GM18517 (cell line): ENCODE results near the gene ADGRB2.
"Not testable (repeated sequence)": the region's sequence is repeated elsewhere in the genome, so short reads cannot be mapped to it uniquely, and the experiment has no call there.

ENCODE experiments used
- ATAC-seq: cut with Tn5 transposase; IDR thresholded peaks from one replicate; pipeline ENCODE4 v1.9.1; 2021; ENCODE audit warnings: mild to moderate bottlenecking, moderate library complexity; ENCODE audit not compliant: unreplicated experiment

Gene ADGRB2

DNA sequence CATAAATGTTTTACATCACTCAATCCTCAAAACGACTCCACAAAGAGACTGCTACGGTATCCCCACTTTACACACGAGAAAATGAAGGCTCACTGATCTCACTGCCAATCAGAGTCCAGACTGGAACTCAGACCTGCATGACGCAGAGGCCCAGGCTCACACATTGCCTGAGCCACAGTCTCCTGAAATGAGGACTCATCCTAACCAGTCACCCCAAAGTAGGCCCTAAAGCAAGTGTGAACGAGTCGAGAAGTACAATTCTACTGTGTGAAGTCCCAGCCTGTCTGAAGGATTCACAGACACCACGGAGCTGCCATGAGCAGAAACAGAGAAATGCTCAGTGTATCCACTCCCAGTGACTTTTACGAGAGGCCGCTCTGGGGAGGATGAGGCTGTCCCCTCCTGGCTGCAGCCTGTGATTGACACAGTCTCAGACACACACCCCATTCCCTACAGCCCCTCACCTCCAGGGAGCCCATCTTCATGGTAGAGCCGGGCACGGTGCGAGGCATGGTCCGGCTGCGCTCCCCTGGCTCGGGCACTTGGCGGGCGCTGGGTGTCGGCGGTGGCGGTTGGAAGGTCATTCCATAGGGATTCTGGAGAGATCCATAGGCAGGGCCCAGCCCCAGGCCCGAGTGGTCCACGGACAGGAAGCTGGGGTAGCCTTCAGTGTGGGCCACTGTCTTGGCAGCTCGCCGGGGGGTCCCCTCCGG lies 33.6 kb downstream of the ADGRB2 start:
- ATAC-seq = no peak

DNA sequence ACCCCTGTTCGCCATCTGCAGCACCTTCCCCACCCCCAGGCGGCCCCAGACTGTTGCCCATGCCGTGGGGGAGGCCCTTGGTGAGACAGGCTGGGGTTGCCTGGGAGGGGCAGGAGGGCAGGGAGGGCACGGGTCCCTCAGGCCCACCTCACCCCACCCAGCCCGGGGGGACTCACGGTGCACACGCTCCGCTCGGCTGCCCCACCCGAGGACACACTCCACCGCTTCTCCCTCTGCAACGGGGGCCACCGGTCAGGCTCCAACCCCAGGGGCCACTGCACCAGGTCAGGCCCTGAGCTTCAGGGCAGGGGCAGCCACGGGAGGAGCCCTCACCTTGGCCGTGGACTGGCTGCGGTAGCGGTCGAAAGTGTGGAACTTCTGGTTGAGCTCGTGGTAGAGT lies 36.3 kb downstream of the ADGRB2 start:
- ATAC-seq = no peak

DNA sequence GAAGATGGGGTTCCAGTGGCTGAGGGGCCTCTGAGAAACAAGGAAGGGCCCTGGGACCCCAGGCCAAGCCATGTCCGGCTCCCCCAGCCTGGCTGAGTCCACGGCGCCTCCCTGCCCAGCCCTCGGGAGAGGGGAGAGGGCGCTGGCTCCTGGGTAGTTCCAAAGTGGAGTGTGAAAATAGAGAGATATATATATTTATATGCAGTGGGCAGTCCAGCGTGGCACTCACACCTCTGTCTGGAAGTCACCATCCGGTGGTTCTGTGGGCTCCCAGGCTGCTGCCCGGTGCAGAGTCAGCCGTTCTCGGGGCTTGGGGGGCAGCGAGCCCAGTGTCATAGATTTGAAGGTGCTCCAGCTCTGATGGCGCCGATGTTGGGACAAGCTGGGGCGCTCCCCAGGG lies 36.9 kb downstream of the ADGRB2 start:
- ATAC-seq = no peak

DNA sequence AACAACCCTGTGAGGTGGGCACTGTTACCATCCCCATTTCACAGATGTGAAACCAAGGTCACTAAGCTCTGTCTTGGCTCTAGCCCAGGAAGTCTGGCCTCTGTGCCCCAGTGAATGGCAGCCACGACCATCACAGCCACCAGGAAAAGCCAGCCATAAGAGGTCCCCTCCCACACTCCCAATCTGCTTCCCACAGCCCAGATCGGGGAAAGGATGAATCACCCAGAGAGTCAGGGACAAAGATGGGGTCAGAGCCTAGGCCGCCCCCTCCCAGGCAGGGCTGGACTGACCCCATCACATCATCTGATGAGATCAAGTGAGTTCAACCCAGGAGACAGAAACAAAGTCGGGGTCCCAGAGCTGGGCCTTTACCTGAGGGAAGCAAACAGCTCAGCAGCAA lies 37.4 kb downstream of the ADGRB2 start:
- no peak for ATAC-seq

DNA sequence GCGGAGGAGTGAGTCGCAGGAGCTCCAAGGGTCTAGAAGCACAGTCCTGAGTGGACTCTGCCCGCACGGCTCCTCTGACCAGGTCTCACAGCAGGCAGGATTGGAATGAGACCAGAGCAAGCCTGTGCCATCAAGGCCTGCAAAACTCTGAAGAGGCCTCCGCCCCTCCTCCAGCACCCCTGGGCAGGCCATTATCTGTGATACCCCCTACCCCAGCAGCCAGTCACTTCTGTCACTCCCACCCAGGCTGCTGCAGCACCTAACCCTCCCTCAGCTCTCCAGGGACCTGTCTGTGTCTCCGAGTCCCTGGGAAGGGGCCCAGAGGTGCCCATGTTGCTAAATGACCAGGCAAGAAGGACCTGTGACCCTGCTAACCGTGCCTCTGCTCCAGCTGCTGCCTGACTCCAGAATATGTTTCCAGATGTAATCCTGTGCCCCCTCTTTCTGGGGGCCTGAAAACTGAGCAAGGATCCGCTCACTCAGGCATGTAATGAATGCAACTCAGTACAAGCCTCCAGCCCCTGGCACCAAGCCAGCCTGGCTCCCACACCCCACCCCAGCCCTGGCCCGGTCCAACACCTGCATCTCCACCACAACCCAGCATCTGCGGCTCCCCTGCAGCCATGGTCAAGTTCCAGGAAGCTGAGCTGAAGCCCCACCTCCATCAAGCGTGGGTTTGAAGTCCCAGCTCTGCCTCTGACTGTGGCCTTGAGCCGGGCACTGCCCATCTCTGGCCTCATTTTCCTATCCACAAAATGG lies 38.2 kb downstream of the ADGRB2 start:
- ATAC-seq = no peak

DNA sequence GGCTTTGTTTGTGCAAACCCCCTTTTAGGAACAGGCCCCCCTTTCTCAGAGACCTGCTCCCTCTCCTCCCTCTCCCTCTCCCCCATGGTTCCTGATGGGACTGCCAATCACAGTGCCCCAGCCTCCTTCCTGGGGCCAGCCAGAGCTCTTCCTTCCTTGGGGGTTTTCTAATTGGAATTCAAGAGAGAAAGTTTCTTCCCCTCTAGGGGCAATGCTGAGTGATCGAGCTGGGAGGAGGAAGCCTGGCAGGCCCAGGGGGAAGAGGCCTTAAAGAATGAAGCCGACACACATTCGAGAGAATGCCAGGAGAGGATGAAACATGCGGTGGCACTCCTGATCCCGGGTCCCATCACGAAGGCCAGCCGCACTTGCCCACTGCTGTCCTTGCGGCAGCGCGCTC lies 39.0 kb downstream of the ADGRB2 start:
- ATAC-seq = no peak

DNA sequence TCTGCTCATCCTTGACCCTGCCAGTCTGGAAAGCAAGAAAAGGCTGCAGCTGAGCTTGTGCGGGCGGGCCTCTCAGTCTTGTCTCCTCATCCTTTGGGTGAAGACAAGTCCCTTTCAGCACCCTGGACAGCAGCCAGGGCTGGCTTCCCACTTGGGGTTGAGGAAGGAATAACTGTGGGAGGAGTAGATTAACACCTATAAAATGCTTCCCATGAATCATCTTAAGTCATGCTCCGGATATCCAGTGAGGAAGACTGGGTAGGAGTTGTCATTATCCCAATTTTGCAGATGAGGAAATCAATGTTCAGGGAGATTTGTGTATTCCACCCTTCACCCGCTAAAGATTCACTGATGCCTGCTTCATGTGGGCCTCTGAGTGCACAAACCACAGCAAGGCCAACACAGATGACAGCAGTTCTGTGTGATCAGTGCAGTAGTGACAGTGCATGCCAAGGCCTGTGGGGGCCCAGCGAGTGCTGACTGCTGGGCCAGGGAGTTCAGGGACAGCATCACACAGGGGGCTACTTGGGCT lies 40.2 kb downstream of the ADGRB2 start:
- no peak for ATAC-seq

DNA sequence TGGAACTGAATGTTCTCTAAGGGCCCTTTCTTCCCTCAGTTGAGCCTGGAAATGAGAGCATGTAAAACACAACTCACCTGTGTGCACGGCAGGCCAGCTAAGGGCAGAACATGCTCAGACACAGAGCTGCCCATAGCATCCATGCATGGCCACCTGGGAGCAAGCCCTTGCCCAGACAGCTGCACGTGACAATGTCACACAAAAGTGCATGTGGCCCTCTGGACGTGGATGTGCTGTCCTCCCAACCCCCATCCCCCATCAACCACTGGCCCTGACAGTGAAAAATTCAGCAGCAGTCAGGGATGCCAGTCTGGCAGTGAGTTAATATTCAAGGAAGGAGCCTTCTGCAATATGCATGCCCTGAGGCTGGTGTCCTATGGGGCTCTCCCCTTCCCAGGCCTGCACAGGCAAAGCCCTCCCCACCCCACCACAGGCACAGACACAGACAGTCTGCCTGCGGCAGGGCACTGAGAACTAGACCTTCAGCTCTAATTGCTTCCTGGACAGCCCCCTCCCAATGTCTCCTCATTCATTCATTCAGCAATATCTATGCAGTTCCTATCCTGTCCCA lies 45.7 kb downstream of the ADGRB2 start:
- no peak for ATAC-seq

DNA sequence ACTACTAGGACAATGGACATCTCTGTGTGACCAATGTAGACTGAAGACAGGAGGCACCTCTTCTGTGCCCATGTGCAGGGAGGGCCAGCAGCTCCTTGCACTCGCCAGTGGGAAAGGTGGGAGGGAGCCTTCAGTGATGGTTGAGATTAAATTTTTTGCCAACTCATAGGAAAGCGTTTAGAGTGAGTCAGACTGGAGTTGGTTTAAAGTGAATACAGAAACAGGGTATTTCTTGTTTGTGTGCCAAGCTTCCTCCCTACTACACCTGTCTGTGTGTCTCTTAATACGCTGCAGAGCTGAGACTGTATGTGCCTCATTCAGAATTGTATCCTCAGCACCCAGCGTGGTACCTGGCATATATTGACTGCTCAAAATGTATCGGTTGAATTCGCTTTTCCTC lies 46.8 kb downstream of the ADGRB2 start:
- no peak for ATAC-seq

DNA sequence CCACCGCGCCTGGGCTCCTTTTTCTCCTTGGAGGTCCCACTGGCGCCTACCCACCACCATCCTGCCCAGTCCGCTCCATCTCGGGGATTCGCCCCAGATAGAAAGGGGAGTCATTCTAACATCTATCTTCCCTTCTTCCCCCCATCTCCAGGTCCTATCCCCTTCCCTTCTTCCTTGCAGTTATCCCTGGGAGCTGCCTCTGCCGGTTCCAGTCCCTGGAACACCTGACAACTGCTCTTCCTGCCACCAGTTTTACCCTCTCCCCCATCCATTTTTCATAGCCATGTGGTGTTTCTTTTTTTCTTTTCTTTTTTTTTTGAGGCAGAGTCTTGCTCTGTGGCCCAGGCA lies 48.3 kb downstream of the ADGRB2 start:
- ATAC-seq = no peak

DNA sequence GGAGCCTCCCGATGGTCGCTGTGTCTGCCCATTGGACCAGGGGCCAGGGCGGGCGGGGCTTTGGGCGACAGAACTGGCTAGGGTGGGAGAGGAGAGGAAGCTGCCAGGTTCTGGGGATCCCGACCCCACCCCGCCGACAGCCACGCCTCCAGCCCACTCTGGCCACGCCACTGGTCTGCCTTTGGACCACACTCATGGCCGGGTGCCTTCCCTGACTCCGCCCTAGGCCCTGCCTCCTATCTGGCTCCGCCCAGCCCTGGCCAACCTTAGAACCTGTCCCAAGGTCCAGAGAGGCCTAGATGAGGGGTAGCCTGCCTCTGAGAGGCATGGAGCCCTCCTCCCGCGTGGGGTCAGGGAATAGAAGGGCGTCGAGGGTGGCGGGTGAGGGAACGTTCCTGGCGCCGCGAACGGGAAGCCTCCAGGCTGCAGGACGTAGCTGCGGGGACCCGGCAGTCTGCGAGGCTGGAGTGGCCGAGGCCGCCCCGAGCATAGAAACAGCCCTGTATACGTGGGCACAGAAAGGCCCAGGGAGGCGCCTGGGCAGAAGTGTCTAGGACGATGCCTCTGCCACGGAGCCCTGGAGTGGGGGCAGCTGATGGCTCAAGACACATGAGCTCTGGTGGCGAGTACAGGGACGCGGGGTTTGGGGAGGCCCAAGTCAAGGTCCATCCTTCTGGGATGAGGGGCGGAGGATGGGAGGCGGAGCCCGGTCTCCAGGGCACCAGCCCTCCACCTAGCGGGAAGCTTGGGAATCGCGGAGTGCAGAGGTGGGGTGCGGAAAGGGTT lies 48.9 kb downstream of the ADGRB2 start:
- no peak for ATAC-seq

DNA sequence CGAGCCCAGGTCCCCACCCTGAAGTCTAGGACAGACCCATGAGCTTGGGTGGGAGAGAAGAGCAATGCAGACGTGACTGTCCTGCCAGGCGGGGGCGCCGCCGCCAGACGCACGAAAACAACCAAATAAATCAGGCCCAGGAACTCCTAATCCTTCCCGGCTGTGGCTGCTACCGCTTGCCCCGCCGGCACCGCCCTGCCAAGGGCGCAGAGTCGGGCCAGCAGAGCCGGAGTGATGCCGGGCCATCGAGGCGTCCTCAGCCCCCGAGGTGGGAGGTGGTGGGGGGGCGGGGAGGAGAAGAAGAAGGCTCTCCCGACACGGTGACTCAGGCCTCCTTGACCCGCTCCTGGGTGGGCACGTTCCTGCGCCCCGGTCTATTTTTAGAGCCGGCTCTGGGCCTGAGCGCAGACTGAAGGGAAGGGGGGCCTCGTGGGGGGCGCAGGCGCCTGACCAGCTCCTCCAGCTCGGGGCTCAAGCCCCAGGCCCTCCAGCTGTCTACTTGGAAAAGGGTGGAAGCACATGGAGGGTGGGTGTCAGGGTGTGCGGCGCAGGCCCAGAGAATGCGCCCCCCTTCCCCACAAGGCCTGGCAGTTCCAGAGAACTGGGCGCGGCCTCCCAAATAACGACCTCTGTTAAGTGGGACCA lies 49.6 kb downstream of the ADGRB2 start:
- ATAC-seq = no peak

DNA sequence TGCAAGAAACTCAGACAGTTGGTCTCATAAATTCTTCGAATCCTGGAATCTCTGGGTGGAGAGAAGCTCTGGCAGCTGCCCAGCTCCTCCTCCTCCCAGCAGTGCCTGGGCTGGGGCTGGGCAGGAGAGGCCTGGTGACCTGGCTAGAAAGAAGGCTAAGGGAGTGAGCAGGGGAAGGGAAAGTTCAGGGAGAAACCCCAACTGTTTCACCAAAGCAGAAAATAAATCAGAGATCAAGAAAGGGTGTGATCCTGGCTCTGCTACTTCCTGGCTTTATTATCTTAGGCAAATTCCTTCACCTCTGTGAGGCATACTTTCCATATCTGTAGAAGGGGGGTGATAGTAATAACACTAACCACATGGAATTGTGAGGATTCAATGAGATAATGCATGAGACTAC lies 51.5 kb downstream of the ADGRB2 start:
- ATAC-seq = no peak

DNA sequence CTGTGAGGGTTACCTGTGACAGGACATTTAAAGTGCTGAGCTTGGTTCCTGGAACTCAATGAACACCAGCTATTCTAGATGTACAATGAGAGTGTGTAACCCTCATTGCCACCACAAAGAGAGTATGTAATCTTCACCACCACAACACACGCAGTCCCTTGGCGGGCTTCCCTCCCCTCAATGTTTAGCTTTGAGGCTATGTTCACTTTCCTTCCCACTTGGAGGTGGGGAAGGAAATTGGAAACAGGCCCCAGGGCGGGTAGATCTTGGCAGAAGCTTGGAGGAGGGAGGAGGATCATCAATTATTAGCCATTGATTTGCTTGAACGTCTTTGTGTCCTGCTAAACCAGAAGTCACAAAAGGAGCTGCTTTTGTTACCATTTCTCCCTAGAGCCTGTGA lies 52.1 kb downstream of the ADGRB2 start:
- no peak for ATAC-seq

DNA sequence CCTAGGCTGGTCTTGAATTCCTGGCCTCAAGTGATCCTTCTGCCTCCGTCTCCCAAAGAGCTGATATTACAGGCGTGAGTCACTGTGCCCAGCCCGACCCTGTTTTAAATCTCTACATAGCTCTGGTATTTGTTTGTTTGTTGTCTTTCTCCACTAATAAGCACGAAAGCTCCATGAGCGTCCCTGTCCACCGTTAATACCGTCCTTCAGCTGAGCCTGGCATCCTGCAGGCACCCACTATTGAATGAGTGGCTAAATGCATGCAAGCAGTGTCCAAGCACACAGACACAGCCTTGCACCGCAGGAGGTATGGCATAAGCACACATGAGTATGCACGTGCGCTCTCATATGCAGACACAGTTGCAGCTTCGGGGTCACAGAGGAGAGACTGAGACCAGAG lies 55.8 kb downstream of the ADGRB2 start:
- no peak for ATAC-seq

DNA sequence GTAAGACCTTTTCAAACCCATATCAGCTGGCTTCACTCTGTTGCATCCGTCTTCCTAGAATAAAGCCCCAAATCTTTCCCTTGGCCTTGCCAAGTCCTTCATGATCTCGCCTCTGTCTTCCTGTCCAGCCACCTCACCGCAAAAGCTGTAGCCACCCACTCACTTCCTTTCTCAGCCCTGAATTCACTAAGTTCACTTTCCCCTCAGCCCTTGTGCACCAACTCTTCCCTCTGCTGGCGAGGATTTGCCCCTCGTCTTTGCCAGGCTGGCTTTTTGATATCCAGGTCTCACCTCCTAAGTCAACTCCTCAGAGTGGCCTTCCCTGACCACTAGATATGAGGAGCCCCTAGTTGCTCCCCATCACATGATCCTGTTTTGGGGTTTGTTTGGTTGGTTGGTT lies 56.4 kb downstream of the ADGRB2 start:
- no peak for ATAC-seq

DNA sequence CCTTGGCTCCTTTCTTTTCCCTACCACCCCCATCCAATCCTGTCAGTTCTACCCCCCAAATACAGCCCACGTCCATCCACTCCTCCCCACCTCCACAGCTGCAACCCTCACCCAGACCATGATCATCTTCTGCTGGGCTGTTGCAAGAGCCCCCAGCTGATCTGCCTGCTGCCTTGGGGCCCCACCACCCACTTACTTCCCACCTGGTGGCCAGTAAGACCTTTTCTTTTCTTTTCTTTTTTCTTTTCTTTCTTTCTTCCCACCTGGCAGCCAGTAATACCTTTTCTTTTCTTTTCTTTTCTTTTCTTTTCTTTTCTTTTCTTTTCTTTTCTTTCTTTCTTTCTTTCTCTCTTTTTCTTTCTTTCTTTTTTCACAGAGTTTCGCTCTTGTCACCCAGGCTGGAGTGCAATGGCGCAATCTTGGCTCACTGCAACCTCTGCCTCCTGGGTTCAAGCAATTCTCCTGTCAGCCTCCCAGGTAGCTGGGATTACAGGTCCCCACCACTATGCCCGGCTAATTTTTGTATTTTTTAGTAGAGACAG lies 57.0 kb downstream of the ADGRB2 start:
- not testable (repeated sequence) for ATAC-seq

DNA sequence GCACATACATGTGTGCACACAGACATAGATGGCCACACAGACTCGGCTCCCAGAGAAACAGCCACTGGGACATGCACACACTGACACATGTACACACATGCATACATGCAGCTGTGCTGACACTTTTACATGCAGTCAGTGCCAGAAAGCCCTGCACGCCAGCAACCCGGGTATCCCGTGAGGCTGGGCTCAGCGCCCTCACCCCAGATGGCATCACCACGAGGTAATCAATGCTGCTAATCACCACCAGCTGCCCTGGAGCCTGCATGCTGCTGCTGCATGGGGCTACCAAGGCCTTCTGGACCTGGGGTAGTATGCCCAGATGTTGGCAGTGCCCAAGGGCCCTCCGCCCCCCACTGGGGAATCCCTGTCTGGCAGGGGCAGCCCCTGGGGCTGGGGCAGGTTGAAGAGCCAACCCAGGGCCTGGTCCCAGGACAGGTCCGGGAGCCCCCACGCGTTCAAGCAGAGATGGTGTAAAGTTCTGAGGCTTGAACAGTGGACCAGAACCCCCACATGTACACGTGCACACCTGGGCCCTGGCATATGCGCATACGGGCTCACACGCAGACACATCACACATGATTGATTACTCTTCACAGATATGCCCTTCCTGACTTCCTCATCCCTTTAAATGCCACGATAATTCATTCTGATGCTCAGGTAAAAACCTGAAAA lies 57.6 kb downstream of the ADGRB2 start:
- ATAC-seq = no peak

DNA sequence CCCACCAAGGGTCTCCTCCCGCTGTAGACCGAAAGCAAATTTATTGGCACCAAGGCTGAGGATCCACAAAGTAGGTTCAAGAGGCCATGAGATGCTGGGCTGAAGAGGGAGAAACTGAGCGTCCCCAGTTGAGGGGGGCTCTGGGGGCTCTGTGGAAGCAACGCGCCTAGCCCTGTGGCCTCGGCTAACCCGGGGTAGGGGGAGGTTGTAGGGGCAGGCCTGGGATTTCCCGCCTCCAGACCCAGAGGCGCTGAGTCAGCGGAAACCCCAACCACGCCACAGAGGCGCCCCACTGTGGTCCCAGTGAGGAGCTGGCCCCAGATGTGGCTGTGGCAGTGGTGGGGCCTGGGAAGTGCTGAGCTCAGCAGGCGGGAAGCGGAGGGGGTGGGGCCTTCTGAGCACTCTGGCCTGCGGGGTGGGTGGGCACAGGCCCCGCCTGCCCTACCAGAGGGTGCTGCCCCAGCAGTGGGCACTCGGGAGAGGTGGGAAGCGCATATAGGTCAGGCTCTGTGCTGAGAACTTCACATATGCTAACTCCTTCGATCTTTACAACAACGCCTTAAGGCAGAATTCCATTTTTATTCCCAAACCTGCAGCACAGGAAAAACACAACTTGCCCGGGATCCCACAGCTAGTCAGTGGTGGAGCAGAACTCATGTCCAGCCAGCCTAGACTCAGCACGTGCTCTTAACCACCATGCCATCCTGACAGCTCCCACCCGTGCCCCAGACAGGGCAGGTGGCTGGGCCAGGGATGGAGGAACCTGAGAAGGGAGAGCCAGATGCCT lies 58.9 kb downstream of the ADGRB2 start:
- no peak for ATAC-seq
